NCI-H1694 treated with DMSO at 0.1 percent for 48 hours (cell line): ENCODE measurements around the gene TEX28.
"Not testable (repeated sequence)": the region's sequence is repeated elsewhere in the genome, so short reads cannot be mapped to it uniquely, and the experiment has no call there.

Experiments used
- DNase-seq: peaks from one replicate; lab custom pipeline; 2025; lab: John Stamatoyannopoulos, UW

Gene TEX28

GRCh38 chrX:154247377-154248045 is 47.4 kb downstream of the TEX28 start:
- not testable (repeated sequence) for DNase-seq

- DNase-seq = not testable (repeated sequence)
These were observed 54.9 kb downstream of the TEX28 start for GRCh38 chrX:154239982-154240503.

DNA sequence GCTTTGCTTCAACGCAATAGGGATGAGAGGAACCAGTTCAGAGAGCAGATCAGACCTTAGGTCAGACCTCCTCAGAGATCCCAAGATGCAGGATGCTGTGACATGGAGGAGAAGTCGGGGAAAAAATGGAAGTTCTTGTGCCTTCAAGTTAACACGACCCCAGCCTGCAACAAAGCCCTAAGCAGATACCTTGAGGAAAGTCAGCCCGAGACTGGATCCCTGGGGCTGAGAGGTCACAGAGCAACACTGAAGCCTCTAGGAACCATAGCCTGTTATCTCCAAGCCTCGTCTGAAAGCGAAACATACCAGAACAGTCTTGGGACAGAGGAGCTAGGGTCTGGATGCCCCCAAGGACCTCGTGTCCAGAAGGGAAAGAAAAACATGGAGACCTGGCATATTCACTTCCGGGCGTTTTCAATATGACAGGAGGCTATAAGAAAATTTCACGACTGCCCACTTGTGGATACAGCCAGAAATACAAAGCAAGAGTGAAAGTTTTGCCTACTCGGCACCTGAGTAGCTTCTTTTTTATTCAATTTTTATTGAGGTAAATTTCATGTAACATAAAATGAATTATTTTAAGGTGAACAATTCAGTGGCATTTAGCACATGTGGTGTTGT is 55.9 kb downstream of the TEX28 start:
- not testable (repeated sequence) for DNase-seq

- DNase-seq = not testable (repeated sequence)
These were observed 61.3 kb downstream of the TEX28 start for GRCh38 chrX:154233620-154234019.

DNA sequence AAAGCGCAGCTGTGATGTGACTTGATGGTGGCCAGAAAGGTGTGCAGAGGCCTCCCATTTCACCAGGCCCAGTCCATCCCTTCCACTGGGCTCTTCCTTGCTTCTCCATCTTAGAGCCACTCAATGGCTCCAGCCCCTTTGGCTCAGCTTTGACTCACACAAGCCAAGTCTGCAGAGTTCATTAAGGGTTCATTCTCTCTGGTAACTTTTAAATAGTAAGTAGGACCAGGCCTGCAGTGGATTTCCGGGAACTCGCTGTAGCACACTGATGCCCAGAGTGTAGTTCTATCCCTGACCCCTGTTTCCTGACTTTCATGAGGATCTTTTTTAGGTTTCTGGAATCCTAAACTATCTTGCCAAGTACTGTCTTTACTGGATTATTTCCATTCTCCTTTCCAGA is 63.5 kb downstream of the TEX28 start:
- not testable (repeated sequence) for DNase-seq

DNA sequence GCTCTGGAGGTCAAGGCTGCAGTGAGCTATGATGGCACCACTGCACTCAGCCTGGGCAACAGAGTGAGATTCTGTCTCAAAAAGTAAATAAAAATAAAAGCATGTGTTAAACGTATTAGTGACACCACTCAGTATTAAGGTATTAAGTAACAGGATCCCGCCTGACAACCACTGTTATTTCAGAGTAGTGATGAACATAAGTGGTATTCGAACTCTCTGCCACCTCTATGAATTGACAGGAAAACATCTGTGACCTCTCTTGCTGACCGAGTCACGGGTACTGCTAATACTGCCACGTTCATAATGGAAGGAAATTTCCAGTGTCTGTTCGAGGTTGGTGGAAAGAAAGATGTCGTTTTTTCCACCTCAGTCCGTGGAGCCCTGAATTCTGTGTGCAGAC is 68.2 kb downstream of the TEX28 start:
- not testable (repeated sequence) for DNase-seq

DNA sequence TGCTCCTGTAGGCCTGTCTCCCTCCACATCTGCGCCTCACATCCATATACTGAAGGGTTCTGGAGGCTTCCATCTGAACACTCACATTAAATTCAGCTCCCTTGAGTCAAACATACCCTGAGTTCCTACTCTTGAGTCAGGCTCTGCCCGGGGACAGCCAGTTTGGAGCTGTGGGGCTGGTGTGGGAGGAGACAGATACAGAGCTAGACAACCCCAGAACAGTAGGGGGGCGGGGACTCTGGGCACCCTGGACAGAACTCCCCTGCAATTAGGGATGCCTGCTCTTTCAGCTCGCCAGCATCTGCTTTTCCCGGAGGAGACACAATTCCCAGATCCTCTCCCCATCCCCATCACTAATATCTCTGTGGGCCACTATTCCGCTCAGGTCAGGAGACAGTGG is 69.6 kb downstream of the TEX28 start:
- DNase-seq = not testable (repeated sequence)
